ENCODE results near the gene OGFOD3.
A peak's percentile ranks its signal among the peaks of the same experiment; 100 is the strongest.
"Not testable (repeated sequence)": the region's sequence is repeated elsewhere in the genome, so short reads cannot be mapped to it uniquely, and the experiment has no call there.

OGFOD3 gene

GRCh38 chr17:82371333-82372248 is 46.8 kb downstream of the OGFOD3 start, which contains the start of gene UTS2R:
Gene UTS2R, plus strand, starts transcription at chr17:82371765. Its CDS starts 2,560 bp downstream, at chr17:82374325.
- DNase-seq: no peak

DNA sequence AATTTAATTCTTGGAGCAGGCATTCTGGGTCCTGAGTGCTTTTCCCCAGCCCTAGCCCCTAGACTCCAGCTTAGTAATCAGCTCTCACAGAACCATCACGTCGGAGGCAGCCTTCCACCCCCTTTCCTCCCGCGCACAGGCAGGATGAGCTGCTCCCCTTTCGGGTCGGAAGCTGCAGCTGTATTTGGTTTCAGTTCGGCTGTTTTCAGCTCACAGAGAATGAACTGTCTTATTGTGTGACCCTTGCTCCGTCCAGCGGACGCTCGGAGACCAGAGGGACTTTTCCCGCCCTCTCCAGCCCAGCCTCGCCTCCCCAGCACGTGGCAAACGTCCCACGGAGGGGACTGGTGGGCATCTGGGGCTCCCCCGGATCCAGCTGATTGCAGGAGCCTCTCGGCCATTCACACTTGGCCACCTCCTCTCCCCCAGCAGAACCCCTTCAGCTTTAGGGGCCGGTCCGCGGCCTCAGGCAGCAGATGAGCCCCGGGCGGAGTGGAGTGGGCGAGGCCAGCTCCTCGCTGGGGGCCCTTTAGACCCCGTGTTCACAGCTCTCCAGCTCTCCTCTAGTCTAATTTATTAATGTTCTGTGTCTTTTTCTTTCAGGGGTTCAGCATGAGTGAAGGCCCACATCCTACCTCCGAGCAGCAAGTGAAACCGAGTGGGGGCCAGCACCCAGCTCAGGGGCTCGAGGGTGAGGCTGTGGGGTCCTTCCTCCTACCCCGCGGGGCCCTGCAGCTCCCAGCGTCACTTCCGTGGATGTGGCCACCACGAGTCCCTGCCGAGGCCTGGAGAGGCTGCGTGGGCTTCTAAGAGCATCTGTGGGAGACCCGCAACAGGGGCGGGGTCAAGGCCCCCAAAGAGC is 47.7 kb downstream of the OGFOD3 start:
- no peak for DNase-seq

GRCh38 chr17:82369211-82369610 is 49.2 kb downstream of the OGFOD3 start:
- no peak for DNase-seq

DNA sequence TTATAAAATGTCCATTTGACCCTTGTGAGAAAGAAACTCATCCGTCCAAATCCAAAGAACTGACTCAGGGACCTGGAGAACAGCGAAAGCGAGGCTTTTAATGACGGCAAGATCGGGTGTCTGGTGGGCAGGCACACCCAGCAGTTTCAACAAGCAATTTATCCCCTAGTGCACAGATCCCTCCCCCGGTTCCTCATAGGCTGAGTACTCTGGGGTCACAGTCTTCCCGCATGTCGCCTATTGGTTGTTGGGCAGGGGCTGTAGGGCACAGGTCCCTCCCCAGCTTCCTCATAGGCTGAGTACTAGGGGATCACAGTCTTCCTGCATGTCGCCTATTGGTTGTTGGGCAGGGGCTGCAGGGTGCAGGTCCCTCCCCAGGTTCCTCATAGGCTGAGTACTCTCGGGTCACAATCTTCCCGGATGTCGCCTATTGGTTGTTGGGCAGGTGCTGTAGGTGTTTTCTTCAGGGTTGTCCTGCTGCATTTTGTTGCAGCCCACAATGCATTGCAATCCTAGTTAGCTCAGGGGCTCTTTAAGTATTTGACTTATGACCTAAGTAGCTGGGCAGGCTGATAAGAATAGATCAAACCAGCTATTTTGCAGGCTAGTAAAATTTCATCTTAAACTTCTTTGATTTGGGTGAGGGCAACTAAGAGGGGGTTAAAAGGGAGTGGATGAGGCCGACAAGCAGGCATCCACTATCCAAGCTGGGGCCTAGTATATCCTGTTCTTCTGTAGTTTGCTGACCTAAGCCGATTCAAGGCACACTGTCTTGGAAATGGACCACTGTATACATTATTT is 50.5 kb downstream of the OGFOD3 start:
- no peak for DNase-seq

GRCh38 chr17:82366749-82367148 is 51.6 kb downstream of the OGFOD3 start:
- DNase-seq: no peak

DNA sequence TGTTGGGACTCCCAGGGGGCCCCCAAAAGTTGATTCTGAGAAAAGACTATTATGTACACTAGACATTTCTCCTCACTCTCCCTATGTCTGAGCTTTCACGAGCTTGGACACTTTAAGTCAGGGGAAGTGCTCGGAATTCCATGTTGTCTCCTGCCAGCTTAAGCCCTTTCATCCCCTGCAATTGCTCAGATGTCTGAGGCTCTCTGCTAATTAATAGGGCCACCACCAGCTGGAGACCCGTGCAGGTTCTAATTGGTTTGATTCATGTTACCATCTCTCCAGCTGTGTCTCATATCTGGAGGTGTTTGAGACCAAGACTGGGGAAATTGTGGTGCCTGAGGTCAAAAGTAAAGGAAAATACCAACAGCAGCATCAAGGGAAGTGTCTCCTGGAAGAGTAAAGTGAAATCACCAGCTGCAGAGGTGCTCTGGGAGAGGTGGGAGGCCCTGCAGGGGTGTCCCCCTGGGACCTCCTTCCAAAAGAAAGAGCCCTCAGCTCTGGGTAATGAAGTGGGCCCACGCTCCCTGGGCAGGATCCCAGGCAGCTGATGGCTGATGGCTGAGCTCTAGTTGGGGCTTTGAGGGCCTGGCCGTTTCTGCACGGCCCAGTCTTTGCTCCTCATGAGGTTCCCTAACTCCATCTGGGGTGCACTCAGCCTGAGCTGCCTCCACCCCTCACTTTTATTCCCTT is 52.6 kb downstream of the OGFOD3 start:
- DNase-seq: peak; percentile 48

DNA sequence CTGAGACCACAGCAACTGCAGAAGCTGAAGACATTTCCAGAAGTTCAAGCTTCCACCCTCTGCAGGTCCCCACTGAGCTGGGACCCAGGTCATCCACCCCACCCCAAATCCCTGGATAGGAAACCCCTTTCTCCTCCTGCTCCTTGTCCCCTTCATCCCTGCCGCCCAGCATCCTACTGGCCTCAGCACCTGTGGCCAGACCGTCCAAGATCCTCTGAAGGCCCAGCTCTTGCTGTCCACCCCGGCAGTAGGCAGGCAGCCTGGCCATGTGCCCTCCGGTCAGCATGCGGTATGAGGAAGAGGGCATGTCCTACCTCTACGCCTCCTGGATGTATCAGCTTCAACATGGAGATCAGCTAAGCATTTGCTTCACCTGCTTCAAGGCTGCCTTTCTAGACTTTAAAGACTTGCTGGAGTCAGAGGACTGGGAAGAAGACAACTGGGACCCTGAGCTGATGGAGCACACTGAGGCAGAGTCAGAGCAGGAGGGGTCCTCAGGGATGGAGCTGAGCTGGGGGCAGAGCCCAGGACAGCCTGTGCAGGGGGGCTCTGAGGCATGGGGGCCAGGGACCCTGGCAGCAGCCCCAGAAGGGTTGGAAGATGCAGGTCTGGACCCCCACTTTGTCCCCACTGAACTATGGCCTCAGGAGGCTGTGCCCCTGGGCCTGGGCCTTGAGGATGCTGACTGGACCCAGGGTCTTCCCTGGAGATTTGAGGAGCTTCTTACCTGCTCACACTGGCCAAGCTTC is 56.3 kb downstream of the OGFOD3 start:
- DNase-seq: no peak

- not testable (repeated sequence) for DNase-seq
Observed at GRCh38 chr17:82359451-82360074, 58.8 kb downstream of the OGFOD3 start.

- DNase-seq: peak; percentile 66
Observed at GRCh38 chr17:82358465-82359350, 59.7 kb downstream of the OGFOD3 start, which contains the start of gene TEX19. Gene TEX19, plus strand, starts transcription at chr17:82359247. Its CDS starts 2,904 bp downstream, at chr17:82362151.

GRCh38 chr17:82357394-82357793 is 61.0 kb downstream of the OGFOD3 start:
- no peak for DNase-seq

- DNase-seq: no peak
Observed at GRCh38 chr17:82356845-82357355, 61.5 kb downstream of the OGFOD3 start.

DNA sequence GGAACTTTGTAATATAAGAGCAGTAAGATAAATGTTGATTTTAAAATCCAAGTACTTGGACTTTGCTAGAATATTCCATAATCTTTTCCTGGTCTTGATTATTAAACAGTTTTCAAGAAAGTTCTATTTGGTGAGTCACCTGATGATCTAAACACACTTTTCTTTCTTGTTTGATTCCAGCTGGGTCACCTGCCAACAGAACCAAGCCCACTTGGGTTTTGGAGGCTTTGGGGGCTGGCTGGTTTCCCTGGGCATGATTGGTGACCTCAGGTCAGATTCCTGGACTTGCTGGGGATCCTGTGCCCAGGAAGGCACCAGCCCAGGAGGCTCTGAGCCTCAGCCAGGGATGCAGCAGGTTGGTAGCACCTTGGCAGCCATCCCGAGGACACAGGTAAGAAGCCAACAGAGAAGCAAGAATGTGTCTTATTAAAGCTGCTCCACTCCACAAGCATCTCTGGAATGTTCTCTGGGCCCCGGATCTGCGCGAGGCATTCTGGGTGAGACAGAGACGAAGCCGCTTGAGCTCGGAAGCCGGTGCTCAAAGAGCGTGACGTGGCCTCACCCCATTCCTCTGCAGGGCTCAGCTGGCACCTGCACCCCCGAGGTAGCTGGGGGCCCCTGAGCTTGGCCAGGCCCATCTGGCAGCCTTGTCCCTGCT is 62.5 kb downstream of the OGFOD3 start:
- DNase-seq: no peak

DNA sequence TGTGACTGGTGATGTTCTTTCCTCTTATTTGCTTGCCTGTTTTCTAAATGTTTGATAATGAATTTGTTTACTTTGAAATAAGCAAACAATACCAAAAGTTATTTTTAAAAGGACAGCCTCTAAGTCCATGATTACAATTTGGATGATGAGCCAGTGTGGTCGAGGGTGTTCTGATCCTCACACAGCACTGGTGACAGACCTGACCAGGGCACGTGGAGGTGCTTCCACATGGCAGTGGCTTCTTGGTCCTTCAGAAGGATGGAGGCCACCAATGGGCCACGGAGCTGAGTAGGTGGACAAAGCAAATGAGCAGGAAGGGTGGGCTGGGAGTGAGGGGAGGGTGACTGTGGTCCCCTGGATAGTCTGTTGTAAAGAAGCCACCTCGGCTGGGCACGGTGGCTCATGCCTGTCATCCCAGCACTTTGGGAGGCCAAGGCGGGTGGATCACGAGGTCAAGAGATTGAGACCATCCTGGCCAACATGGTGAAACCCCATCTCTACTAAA is 63.5 kb downstream of the OGFOD3 start:
- no peak for DNase-seq

DNA sequence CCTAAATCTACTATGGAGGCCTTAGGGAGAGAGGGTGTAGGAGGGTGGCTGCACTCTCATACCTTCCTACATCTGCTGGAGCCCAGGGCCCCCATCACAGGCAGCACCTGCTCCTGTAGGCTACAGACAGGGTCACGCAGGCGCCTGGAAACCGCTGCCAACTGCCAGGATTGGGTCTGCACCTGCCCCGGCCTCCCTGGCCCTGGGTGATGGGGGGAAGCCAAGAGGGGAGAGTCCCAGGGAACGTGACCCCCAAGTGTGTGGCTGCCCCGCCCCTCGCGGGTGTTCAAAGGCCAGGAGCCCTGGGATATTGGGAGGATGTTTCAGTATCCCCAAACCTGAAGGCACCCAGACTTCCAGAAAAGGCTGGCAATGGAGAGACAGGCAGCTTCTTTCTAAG is 64.9 kb downstream of the OGFOD3 start:
- no peak for DNase-seq

DNA sequence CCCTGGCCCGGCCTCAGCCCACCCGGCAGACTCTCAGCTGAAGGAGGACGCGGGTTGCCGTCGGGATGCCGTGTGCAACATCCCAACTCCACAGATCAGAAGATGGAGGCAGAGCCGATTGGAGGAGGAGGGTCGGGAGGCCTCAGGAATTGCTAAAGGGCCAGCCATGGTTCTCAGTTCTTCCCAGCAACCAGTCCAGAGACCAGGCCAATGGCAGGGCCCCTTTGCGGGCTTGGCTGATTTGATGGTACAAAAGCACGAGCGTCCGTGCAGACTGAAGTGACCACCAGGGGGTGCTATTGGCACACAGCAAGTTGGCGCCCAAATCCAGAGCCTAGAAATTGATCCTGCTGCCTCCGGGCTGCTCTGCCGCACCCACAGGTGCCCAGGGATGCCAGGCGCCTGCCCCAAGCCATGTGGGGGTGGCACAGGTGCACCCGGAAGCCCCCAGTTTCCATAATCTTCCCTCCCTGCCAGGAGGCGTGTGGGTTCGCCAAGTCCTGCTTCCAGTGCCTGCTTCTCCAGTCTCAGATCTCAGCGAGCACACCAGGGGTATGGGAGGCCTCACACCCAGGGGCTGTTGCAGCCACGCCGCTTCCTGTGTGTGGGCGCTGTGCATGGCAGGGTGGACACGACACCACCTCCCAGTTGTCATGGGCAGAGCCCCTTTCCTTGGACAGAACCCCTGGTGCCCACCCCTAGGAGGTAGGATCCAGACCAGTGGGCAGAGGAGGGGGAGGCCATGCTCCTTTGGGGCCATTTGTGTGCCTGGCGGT is 66.5 kb downstream of the OGFOD3 start:
- DNase-seq: peak; percentile 91

GRCh38 chr17:82351254-82351712 is 67.1 kb downstream of the OGFOD3 start:
- no peak for DNase-seq

- DNase-seq: no peak
Observed at GRCh38 chr17:82350182-82351030, 68.0 kb downstream of the OGFOD3 start.

Measured in NCI-H1694 treated with DMSO at 0.1 percent for 48 hours (cell line).